ENCODE data around the gene RPL26.
"Not testable (repeated sequence)": the region's sequence is repeated elsewhere in the genome, so short reads cannot be mapped to it uniquely, and the experiment has no call there.

The RPL26 gene

GRCh38 chr17:8394497-8394896, 11.5 kb upstream of the RPL26 start:
- not testable (repeated sequence) for DNase-seq (ENCODE audit: low spot score)

DNA sequence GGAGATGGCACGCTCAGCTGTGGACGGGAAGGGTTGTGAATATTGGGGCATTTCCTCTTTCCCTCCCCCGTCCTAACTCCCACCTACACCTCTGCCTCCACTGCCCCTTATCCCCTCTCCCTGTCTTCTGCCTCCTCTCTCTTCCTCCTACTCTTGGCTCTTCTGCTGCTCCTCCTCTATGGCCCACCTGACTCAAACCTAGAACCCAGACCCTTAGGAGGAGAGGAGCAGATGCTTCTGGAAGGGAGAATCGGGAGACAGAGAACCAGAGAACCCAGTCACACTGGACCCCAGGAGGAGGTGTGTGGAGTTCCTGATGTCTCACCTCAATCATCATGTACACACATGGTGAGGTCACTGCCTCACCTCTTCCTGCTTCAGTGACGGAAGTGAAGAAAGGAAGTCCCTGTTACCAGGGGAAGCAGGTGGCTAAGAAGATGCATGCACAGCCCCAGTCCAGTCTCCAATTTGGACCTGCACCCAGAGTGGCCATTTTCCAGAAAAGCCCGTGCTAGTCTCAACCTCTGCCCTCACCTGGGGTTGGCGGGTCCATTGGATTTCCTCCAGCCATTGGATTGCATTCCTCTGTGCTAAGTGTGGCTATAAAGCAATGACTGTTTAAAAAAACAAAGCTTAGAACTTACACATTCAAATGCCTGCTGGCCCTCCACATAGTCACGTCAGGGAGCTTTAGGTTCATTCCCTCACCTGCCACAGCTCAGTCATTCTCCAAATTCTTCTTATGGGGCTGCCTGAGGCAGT, 10.7 kb upstream of the RPL26 start:
- no peak for DNase-seq (ENCODE audit: low spot score)

GRCh38 chr17:8392674-8393469, 9.9 kb upstream of the RPL26 start:
- DNase-seq (ENCODE audit: low spot score), result no peak

DNA sequence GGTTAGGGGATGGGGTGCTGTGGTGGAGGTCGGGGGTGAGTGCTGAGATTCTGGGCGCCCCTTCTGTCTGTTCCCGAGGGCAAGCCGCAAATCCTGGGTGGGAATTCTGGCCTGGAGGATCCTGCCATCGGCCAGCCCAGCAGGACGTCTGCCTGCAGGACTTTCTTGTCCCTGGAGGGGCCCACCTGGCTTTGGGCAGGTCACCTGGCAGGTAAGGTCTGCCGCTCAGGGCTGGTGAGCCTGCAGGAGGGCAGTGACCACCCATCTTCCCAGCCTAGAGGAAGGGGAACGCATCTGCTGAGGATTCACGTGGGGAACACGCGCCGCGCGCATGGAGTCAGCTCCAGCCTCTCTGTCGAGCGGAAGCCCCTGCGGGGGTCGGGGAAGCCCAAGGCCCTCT, 9.3 kb upstream of the RPL26 start:
- DNase-seq (ENCODE audit: low spot score), result no peak

DNA sequence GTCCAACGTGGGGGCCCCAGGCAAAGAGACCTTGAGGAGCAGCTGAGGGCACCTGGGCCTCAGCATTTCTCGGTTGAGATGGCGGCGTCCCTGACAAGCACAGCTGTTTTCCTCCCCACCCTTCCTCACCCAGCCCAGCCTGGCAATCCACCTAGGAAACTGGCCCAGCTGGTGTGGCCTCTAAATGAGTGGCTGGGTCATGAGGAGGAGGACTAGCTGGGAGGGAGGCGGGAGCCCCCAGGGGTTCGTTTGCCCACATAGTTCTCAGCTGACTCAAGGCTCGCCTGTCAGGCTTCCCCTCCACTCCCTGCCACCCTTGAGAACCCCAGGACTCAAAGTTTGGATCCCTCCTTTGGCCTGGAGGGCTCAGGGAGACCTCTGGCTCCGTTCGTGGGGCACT, 8.7 kb upstream of the RPL26 start:
- DNase-seq (ENCODE audit: low spot score), result no peak

DNA sequence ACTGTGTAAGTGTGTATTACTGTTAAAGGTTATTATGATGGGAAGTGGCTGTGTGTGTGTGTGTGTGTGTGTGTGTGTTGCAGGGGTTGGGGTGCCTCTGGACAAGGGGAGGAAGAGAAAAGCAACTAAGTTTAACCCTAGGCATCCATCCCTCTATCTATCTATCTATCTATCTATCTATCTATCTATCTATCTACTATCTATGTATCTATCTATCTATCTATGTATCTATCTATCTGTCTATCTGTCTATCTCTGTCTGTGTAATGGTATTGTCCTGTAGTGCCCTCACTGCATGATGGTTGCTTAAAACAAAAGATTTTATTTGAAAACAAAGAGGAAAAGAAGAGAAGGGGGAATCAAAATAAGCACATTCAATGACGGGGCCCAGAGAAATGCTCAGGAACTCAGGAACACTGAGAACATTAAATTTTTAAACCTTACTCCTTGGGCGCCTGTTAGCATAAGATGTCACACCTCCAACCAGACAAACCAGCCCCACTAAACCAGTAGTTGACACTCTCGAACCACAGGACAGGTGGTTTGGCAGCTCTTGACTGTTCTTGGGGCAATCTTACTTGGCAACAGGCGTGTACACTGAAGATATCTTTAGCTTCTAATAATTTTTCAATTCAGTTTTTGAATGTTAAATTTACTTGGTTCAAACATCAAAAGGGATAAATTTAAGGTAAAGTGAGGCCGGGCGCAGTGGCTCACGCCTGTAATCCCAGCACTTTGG, 5.1 kb upstream of the RPL26 start:
- no peak for DNase-seq (ENCODE audit: low spot score)

- DNase-seq (ENCODE audit: low spot score), result no peak
Measured at GRCh38 chr17:8386841-8387240, 3.8 kb upstream of the RPL26 start.

- DNase-seq (ENCODE audit: low spot score), result no peak
Measured at GRCh38 chr17:8384801-8385378, 1.9 kb upstream of the RPL26 start.

GRCh38 chr17:8382880-8383142, 182 bp downstream of the RPL26 start:
- no peak for DNase-seq (ENCODE audit: low spot score)

DNA sequence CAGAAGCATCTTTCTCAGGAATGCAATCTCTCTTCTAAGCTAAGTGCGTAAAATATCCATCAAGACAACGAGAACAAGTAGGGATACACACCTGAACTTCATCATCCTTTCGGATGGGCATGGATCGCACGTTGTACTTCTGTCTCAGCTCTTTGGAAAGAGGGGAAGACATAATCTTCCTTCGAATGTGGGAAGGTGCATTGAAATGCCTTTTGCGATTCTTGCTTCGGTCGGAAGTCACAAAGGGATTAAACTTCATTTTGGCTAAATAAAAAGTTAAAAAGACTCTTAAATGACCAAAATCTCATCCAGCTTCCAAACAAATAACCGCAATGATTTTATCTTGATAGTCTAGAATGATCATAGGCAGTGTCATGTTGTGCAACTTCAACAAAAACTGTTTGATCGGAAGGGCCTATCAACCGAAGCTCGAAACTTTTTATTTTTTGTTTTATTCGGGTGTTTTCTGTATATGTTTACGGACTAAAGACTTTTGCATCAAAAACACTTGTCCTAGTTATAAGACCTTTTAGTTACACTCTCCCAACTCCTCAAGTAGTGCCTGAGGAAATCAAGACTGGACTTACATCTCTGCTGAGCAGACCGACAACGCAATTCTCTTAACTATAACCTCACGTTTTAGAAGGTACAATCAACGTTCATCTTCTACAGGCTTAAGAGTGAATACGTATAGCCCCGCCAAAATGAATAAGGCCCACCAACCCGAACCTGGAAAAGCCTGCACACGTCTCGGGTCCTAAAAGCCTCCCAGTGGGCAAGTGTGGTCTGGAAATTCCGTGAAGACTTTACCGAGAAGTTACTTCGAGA, 727 bp downstream of the RPL26 start:
- peak; percentile 18 for DNase-seq (ENCODE audit: low spot score)

DNA sequence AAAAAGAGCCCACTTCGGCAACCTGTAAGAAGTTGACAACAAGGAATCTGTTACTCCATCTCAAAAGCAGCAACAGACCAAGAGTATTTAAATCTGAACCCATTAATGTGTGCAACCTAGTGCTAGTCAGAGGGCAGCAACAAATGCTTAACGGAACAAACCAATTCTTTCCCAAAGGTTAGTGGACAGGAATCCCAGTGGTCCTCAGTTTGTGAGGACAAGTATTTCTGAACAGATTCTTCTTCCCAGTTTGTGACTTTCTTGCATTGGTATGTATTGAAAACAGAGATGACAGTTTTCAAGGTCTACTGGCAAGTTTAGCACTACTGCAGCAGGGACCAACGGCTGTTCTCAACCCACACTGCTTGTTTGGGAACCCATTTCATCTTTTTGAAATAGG, 2.9 kb downstream of the RPL26 start:
- DNase-seq (ENCODE audit: low spot score), result no peak

- DNase-seq (ENCODE audit: low spot score), result not testable (repeated sequence)
Measured at GRCh38 chr17:8378117-8378516, 4.9 kb downstream of the RPL26 start.

GRCh38 chr17:8377422-8377821, 5.6 kb downstream of the RPL26 start:
- no peak for DNase-seq (ENCODE audit: low spot score)

GRCh38 chr17:8376271-8377067, 6.5 kb downstream of the RPL26 start, which contains the start of gene KRABD2:
Gene KRABD2, minus strand, starts transcription at chr17:8376704.
- peak; percentile 87 for DNase-seq (ENCODE audit: low spot score)

DNA sequence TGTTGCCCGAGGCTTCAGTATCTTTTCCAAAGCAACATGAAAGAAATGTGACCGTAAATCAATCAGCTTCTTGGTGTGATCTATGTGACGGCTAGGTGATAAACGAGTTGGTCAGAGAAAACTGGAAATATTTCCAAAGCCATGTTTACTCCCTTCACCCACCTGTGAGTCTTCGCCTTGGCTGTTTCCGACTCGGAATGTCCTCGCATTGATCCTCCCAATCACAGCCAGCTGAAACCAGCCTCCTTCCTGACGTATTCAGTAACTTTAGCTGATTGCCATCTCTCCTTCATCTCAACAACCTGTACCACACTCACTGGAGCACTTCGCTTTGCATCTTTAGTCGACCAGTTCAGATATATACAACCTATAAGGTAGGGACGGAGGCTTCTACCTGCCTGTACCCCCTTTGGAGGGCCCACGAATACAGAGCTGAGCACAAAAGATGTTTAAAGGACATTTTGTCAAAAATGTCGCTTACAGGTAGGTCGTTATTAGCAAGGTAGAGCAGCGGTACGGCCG, 7.2 kb downstream of the RPL26 start:
- no peak for DNase-seq (ENCODE audit: low spot score)

DNA sequence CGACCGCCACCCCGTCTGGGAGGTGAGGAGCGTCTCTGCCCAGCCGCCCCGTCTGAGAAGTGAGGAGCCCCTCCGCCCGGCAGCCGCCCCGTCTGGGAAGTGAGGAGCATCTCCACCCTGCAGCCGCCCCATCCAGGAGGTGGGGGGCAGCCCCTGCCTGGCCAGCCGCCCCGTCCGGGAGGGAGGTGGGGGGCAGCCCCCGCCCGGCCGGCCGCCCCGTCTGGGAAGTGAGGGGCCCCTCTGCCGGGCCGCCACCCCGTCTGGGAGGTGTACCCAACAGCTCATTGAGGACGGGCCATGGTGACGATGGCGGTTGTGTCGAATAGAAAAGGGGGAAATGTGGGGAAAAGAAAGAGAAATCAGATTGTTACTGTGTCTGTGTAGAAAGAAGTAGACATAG, 9.1 kb downstream of the RPL26 start:
- DNase-seq (ENCODE audit: low spot score), result not testable (repeated sequence)

DNA sequence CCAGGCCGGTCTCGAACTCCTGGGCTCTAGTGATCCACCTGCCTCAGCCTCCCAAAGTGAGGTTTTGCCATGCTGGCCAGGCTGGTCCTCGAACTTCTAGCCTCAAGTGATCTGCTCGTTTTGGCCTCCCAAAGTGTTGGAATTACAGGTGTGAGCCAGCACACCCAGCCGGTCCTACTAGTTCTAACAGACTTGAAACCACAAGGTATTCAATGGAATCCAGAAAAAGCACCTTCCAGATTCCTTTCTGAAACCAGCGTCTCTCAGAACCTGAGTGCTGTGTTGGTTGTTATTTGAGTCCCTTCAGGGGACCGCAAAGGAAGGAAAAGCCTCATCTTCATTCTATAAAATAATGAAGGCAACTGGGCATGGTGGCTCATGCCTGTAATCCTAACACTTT, 10.6 kb downstream of the RPL26 start:
- DNase-seq (ENCODE audit: low spot score), result no peak

DNA sequence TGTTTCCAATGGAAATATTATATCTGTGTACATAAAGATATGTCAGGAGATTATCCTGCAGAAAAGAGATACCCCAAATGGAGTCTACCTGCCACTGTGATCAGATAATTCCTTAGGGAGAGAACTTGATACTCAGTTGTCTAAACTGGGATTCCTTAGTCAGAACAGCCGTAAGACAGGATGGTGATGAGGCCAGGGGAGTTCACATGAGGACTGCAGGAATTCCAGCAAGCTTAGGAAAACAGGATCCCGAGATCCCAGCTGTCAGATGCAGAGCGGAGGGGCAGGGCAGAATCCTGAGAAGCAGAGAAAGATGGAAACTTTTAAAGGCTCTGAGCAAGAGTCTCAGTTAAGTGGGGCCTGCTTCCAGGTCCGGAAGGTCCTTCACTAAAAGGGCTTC, 11.2 kb downstream of the RPL26 start:
- no peak for DNase-seq (ENCODE audit: low spot score)

- DNase-seq (ENCODE audit: low spot score), result no peak
Measured at GRCh38 chr17:8369944-8370343, 13.0 kb downstream of the RPL26 start.

DNA sequence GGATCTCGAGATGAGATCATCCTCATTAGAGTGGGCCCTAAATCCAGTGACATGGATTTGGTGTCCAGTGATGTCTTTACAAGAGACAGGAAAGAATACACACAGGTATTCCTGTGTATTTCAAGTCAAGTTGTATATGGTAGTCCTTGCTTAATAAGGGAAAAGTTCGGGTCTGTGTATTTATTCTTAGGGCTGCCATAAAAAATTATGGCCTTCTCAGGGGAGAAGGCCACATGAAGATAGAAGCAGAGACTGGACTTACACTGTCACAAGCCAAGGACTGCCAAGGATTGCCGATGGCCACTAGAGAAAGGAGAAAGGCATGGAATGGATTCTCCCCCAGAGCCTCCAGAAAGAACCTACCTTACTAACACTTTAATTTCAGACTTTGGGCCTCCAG, 14.8 kb downstream of the RPL26 start:
- no peak for DNase-seq (ENCODE audit: low spot score)

DNA sequence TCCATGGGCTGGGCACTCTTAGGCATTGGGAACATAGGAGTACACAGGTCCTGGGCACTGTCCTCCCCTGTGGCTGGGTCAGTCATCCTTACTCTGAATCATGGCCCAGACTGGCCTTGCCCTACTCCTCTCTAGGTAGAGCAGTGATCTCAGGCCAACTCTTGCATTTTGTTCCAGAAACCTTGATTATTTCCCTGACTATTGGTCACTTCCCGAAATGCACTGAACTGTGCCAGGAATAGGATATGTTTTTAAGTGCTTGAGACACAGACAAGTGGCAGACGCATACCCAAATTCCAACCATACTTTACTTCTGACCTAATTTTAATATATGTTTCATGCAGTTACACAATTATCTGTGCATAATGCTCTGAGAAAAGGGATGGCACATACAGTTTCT, 16.8 kb downstream of the RPL26 start:
- DNase-seq (ENCODE audit: low spot score), result no peak

All from hematopoietic multipotent progenitor cell treated with erythropoietin and hydrocortisone succinate and interleukin-3 and kit ligand, for 15 days (in vitro differentiated cells).